GM18505 (cell line): Measurements from ENCODE around the gene KLHDC4.

Source experiments
- ATAC-seq: cut with Tn5 transposase; IDR thresholded peaks from one replicate; pipeline ENCODE4 v1.9.1; 2021; ENCODE audit not compliant: unreplicated experiment
- POLR2A ChIP-seq: IDR thresholded peaks from 4 replicates; pipeline ENCODE4 v1.6.1; 2011; ENCODE audit warnings: borderline replicate concordance; ENCODE audit not compliant: insufficient read depth, insufficient read length; ENCODE audit errors: extremely low read depth

The KLHDC4 gene

GRCh38 chr16:87708881-87709638, 56.7 kb downstream of the KLHDC4 start:
- TF ChIP-seq POLR2A, result no peak
- no peak for ATAC-seq

GRCh38 chr16:87707714-87708580, 57.8 kb downstream of the KLHDC4 start:
- TF ChIP-seq POLR2A, result no peak
- no peak for ATAC-seq

GRCh38 chr16:87707097-87707496, 58.7 kb downstream of the KLHDC4 start:
- no peak for ATAC-seq
- no peak for TF ChIP-seq POLR2A

GRCh38 chr16:87706278-87707000, 59.3 kb downstream of the KLHDC4 start:
- TF ChIP-seq POLR2A, result no peak
- ATAC-seq, result no peak

- no peak for TF ChIP-seq POLR2A
- no peak for ATAC-seq
Observed at GRCh38 chr16:87705771-87706277, 60.0 kb downstream of the KLHDC4 start.

- no peak for ATAC-seq
- no peak for TF ChIP-seq POLR2A
Observed at GRCh38 chr16:87704754-87705353, 60.9 kb downstream of the KLHDC4 start.

GRCh38 chr16:87703835-87704375, 61.9 kb downstream of the KLHDC4 start:
- TF ChIP-seq POLR2A, result no peak
- ATAC-seq, result no peak

GRCh38 chr16:87703071-87703470, 62.7 kb downstream of the KLHDC4 start:
- TF ChIP-seq POLR2A, result no peak
- no peak for ATAC-seq

GRCh38 chr16:87702325-87702811, 63.4 kb downstream of the KLHDC4 start:
- no peak for TF ChIP-seq POLR2A
- peak; percentile 42 for ATAC-seq

GRCh38 chr16:87701505-87701921, 64.3 kb downstream of the KLHDC4 start:
- no peak for ATAC-seq
- TF ChIP-seq POLR2A, result no peak

GRCh38 chr16:87701078-87701460, 64.7 kb downstream of the KLHDC4 start:
- TF ChIP-seq POLR2A, result no peak
- ATAC-seq, result no peak

- TF ChIP-seq POLR2A, result no peak
- ATAC-seq, result no peak
Observed at GRCh38 chr16:87700406-87701077, 65.2 kb downstream of the KLHDC4 start.
